Muscle of leg (tissue), 11 donors: ENCODE measurements around the gene CALU. TPM values are rescaled to one million over a fixed set of nuclear protein-coding genes. Genes with fewer than 3 reads are reported as not detected.

ENCODE experiments used
- DNase-seq: peaks from one replicate; pipeline ENCODE4 v3.0.0; 2013
- H3K27ac ChIP-seq: one replicate; pipeline ENCODE4 v1.5.1; 2013; ENCODE audit warnings: mild to moderate bottlenecking, low read length, control low read depth
- H3K27me3 ChIP-seq: one replicate; pipeline ENCODE4 v1.6.1; 2013; ENCODE audit warnings: low read length; ENCODE audit not compliant: control insufficient read depth, insufficient read depth
- H3K36me3 ChIP-seq: one replicate; pipeline ENCODE4 v1.6.1; 2013; ENCODE audit warnings: low read length; ENCODE audit not compliant: control insufficient read depth, insufficient read depth
- H3K4me1 ChIP-seq: one replicate; pipeline ENCODE4 v1.6.1; 2013; ENCODE audit warnings: low read length; ENCODE audit not compliant: control insufficient read depth, insufficient read depth
- H3K4me3 ChIP-seq: one replicate; pipeline ENCODE4 v1.5.1; 2013; ENCODE audit warnings: low read length, control low read depth
- H3K9me3 ChIP-seq: replicated peaks from 2 replicates; pipeline ENCODE4 v1.6.1; 2013; ENCODE audit warnings: low read depth, low read length; ENCODE audit not compliant: control insufficient read depth
- WGBS: methylation state at CpG from one replicate; pipeline ENCODE4 v1.1.5; 2013; ENCODE audit warnings: missing lambda C conversion rate; ENCODE audit not compliant: insufficient coverage; 5-methylcytosine and 5-hydroxymethylcytosine counted together
- polyA plus RNA-seq, 8 donors: library from polyadenylated mRNA; unstranded; fragments of 120-200 nt; gene quantifications; one replicate each; pipeline versions ENCODE4 v1.2.1 to v1.2.3, GENCODE V29; 2013; ENCODE audit warnings: inconsistent platforms in 1 of 8, low replicate concordance in 1 of 8; ENCODE audit not compliant: insufficient read length in 8 of 8, insufficient read depth in 1 of 8
- total RNA-seq: library from RNA; stranded (reverse); fragments of 120-200 nt; gene quantifications from one replicate; pipeline ENCODE4 v1.2.4, GENCODE V29; 2013

The CALU gene
- total and polyA plus RNA-seq, 9 donors = 172 to 324 (median 239) TPM

DNA sequence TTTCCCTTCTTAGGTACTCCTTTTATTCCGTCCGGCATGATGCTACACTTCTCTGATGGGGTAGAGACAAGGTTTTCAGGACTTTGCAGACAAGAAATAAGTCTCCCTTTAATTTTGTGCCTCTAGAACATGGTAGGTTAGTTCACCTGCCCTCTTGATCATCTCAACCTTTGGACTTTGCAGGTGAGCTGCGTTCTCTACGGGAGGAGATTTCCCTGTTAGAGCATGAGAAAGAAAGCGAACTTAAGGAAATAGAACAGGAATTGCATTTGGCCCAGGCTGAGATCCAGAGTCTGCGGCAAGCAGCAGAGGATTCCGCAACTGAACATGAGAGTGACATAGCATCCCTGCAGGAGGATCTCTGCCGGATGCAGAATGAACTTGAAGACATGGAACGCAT is 61.8 kb downstream of the CALU start:
- Histone ChIP-seq H3K36me3 (peaks cover 20% of the 10 kb centered on the region), H3K27ac (no peak overlapping the region), H3K27me3 (no peaks in the 10 kb centered on the region), H3K9me3 (no peaks in the 10 kb centered on the region), H3K4me1 (peaks cover 4% of the 10 kb centered on the region), H3K4me3 (no peak overlapping the region)
- WGBS = 99% methylated on average over 7 of the region's 9 CpGs
- DNase-seq = no peak

DNA sequence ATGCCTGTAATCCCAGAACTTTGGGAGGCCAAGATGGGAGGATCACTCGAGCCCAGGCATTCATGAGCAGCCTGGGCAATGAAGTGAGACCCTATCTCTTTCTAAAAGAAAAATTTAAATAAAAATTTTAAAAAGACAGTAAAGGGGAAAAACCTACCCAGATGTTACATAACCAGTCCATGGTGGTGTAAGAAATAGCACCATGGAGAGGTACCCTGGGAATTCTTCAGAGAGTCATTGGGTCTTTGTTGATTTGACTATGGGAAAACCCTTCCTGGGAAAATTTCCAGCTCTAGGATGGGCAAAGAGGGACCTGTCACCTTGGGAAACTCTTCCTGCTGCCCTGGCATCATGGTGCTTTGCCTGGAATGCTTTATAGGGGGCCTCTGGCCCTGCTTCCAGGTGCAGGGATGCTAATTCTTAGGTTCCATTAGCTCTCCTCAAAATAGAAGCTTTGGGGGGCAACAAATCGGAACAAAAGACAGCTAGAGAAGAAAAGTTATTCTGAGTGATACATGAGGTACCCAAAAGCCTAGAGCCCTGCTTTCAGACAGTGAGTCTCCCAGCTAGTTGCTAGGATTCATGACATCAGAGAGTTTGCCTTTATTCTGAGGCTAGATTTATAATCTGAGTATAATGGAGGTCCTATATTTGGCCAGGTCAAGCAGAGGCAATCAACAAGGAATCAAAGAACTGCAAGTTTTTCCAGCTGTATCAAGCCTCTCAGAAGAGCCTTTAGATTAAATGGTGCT is 62.7 kb downstream of the CALU start:
- peaks cover 27% of the 10 kb centered on the region for H3K36me3 ChIP-seq
- H3K9me3 ChIP-seq = no peaks in the 10 kb centered on the region
- H3K27ac ChIP-seq = no peak overlapping the region
- no peaks in the 10 kb centered on the region for H3K27me3 ChIP-seq
- peaks cover 9% of the 10 kb centered on the region for H3K4me1 ChIP-seq
- no peak for DNase-seq
- H3K4me3 ChIP-seq = no peak overlapping the region
- WGBS = 100% methylated on average over 1 of the region's 2 CpGs

DNA sequence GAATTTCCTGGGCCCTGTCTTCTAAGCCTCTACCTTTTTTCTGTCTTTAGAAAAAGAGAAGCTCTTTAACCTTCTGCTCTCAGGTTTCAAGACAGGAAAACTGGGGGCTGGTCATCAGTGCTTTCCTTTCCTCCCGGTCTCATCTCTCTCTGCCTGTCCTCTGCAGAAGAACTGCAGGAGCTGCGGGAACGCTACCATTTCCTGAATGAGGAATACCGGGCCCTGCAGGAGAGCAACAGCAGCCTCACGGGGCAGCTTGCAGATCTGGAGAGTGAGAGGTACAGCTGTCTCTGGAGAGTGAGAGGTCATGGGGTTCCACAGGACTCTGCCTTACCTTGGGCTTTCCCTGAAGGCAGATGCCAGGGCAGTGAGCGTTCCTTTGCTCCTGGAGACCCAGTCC is 65.3 kb downstream of the CALU start:
- Histone ChIP-seq H3K4me1 (peaks cover 19% of the 10 kb centered on the region), H3K27ac (no peak overlapping the region), H3K4me3 (no peak overlapping the region), H3K36me3 (peaks cover 27% of the 10 kb centered on the region), H3K9me3 (no peaks in the 10 kb centered on the region), H3K27me3 (no peaks in the 10 kb centered on the region)
- DNase-seq = no peak
- WGBS = 36% methylated on average over 4 of the region's 6 CpGs

DNA sequence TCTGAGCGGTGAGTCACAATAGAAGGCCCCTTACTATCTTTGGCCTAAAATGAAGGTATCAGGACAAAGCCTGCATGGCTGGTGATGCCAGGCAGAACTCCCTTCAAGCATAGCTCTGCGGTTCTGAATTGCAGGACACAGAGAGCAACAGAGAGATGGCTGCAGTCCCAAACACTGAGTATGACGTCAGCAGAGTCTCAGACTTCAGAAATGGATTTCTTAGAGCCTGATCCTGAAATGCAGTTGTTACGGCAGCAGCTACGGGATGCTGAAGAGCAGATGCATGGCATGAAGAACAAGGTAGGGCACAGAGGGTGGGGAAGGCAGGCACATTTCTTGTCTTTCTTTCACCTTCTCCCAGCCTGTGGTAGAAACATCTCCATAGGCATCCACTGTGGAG is 66.1 kb downstream of the CALU start:
- Histone ChIP-seq H3K9me3 (no peaks in the 10 kb centered on the region), H3K4me1 (peaks cover 19% of the 10 kb centered on the region), H3K36me3 (peaks cover 27% of the 10 kb centered on the region), H3K4me3 (no peak overlapping the region), H3K27me3 (no peaks in the 10 kb centered on the region), H3K27ac (no peak overlapping the region)
- WGBS = 79% methylated on average over 5 of the region's 5 CpGs
- DNase-seq = no peak

DNA sequence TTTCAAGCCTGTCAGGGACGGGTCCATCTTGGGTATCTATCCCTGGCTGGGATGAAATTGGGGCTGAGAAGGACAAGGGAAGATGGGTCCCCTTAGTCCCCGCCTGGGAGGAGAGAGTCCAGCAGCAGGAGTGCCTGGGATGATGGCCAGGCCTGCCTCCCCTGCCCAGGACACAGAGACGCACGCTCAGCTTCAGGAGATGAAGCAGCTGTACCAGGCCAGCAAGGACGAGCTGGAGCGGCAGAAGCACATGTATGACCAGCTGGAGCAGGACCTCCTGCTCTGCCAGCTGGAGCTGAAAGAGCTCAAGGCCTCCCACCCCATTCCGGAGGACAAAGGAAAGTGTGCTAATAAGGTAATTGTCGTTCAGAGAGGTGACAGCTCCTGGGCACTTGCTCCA is 68.0 kb downstream of the CALU start:
- H3K36me3 ChIP-seq = peaks cover 28% of the 10 kb centered on the region
- 69% methylated on average over 8 of the region's 8 CpGs for WGBS
- H3K4me1 ChIP-seq = peaks cover 19% of the 10 kb centered on the region
- H3K9me3 ChIP-seq = no peaks in the 10 kb centered on the region
- H3K27me3 ChIP-seq = no peaks in the 10 kb centered on the region
- peak overlapping the region; percentile 15 for H3K27ac ChIP-seq
- H3K4me3 ChIP-seq = no peak overlapping the region
- DNase-seq = peak; percentile 72

DNA sequence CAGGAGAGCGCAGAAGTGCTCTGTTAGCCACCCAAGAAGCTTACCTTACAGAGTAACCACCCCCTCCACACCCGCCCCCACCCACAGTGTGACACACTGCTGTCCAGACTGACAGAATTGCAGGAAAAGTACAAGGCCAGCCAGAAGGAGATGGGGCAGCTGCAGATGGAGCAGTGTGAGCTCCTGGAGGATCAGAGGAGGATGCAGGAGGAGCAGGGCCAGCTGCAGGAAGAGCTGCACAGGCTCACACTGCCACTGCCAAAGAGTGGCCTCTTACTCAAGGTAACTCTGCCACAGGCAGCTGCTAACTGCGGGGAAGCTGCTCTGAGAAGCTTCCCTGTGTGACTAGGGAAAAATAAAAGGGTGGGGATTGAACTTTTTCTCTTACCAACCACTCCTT is 70.2 kb downstream of the CALU start:
- H3K36me3 ChIP-seq = peaks cover 27% of the 10 kb centered on the region
- H3K4me3 ChIP-seq = no peak overlapping the region
- H3K4me1 ChIP-seq = peaks cover 32% of the 10 kb centered on the region
- H3K27me3 ChIP-seq = no peaks in the 10 kb centered on the region
- H3K27ac ChIP-seq = no peak overlapping the region
- no peaks in the 10 kb centered on the region for H3K9me3 ChIP-seq
- no peak for DNase-seq
- WGBS = no CpG with 5 or more reads among the region's 3 CpGs

DNA sequence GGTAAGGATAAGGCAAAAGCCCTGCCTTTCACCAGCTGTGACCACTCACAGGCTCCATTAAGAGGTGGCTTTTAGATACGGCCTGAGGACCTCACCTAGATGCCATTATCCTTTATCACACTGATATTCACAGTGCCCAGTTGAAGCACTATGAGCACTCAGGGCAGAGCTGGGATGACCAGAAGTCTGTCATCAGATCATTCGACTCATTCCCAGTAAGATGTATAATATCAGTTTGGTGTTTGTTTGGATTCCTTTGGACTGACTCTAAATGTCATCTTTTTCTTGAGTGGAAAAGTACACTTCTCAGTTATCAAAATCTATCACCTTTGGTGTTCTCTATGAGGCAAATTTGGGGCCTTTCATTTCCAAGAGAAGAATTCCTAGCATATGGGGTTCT is 71.3 kb downstream of the CALU start:
- H3K27me3 ChIP-seq = no peaks in the 10 kb centered on the region
- H3K4me1 ChIP-seq = peaks cover 43% of the 10 kb centered on the region
- DNase-seq = no peak
- peaks cover 18% of the 10 kb centered on the region for H3K36me3 ChIP-seq
- H3K4me3 ChIP-seq = no peak overlapping the region
- no peak overlapping the region for H3K27ac ChIP-seq
- 73% methylated on average over 1 of the region's 2 CpGs for WGBS
- no peaks in the 10 kb centered on the region for H3K9me3 ChIP-seq

DNA sequence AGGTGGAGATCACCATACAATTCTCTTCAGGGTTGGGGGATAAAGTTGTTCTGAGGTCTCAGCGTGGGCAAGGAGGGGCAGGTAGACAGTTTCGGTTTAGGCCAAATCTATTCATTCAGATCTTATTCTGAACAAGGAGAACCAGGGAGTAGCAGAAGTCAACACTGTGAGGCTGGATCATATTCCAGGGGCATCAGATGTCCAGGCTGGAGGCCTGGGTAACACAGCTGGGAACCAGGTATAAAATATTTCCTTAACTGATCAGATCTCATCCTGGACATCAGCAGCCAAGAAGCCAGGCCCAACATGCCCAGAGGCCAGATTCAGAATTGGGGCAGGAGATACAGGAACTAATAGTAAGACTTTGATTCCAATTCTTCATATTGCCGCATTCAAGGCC is 71.8 kb downstream of the CALU start:
- peaks cover 48% of the 10 kb centered on the region for H3K4me1 ChIP-seq
- H3K27me3 ChIP-seq = no peaks in the 10 kb centered on the region
- no peak overlapping the region for H3K4me3 ChIP-seq
- H3K9me3 ChIP-seq = no peaks in the 10 kb centered on the region
- no peak for DNase-seq
- no peak overlapping the region for H3K27ac ChIP-seq
- peaks cover 13% of the 10 kb centered on the region for H3K36me3 ChIP-seq
- WGBS = 70% methylated on average over 2 of the region's 3 CpGs

DNA sequence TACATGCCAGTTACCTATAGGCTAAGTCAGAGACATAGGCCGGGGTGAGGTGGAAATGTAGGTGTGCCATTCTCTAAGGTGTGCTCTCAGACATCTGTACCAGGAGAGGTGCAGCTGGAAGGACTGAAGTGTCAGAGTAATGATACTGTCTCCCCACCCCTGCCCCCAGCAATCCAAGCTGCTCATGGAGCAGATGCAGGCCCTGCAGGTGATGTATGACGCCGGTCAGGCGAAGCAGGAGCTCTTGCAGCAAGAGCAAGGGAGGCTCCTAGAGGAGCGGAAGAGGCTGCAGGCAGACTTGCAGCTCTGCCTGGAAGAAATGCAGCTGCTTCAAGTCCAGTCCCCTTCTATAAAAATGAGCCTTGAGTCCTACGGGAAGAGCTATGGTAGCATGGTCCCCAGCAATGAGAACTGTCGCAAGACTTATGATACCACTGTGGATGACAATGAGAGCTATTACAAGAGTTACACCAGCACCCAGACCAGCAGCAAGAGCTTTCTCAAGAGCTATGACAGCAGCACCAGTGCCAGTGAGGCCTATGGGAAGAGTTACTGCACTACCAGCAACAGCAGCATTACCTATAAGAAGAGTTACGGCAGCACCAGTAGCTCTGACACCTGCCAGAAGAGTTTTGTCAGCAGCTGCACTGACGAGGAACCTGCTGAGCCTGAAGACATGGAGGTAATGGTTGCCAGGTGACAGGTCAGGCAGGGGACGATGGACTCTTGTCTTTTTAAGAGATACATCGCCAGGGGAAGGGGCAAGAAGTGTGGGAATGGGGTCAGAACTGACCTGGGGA is 72.7 kb downstream of the CALU start:
- no peak for DNase-seq
- Histone ChIP-seq H3K27ac (no peak overlapping the region), H3K27me3 (no peaks in the 10 kb centered on the region), H3K4me1 (peaks cover 47% of the 10 kb centered on the region), H3K36me3 (peaks cover 6% of the 10 kb centered on the region), H3K4me3 (no peak overlapping the region), H3K9me3 (no peaks in the 10 kb centered on the region)
- 83% methylated on average over 10 of the region's 11 CpGs for WGBS

DNA sequence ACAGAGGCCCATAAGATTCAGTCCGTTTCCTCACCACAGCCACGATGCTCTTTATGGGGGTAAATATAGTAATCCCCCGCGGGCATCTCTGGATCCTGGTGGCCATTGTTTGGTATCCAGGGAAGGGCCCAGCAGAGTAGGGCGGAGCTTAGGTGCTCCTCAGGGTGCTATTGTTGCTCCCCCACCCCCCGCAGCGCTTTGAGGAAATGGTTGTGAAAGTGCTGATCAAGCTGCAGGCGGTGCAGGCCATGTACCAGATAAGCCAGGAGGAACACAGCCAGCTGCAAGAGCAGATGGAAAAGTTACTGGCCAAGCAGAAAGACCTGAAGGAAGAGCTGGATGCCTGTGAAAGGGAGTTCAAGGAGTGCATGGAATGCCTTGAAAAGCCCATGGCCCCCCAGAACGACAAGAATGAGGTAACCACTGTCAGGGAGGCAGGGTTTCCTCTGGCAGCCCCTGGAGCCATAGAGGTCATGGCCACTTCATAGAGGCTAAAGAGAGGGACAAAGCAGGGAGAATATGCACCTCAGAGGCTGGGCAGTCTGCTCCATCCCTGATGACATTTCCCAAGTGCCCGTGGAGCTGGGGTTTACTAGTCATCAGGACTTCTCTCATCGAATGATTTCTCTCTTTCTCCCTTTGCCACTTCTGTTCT is 73.5 kb downstream of the CALU start:
- DNase-seq = peak; percentile 73
- Histone ChIP-seq H3K9me3 (no peaks in the 10 kb centered on the region), H3K27ac (no peak overlapping the region), H3K36me3 (peaks cover 6% of the 10 kb centered on the region), H3K27me3 (no peaks in the 10 kb centered on the region), H3K4me1 (peaks cover 43% of the 10 kb centered on the region), H3K4me3 (no peak overlapping the region)
- 51% methylated on average over 6 of the region's 11 CpGs for WGBS
